Caco-2 (cell line): ENCODE data around the gene METTL24. TPM values are rescaled to one million over a fixed set of nuclear protein-coding genes. Genes with fewer than 3 reads are reported as not detected.
A peak's percentile ranks its signal among the peaks of the same experiment; 100 is the strongest.

Experiments
- BruUV-seq: library from RNA; stranded (reverse); fragments of 400-500 nt; replicated peaks from 2 replicates; lab custom pipeline; 2021; lab: Mats Ljungman, UMichigan
- CTCF ChIA-PET: fragments of 300-600 bp; sonication (Branson Sonifier 250); formaldehyde crosslinking; loops from one replicate; lab custom pipeline; 2022; ENCODE audit warnings: antibody characterized with exemption; lab: Charles Lee
- POLR2A ChIA-PET: fragments of 300-600 bp; sonication (Branson Sonifier 250); formaldehyde crosslinking; loops from one replicate; lab custom pipeline; 2022; ENCODE audit warnings: antibody characterized with exemption; lab: Charles Lee
- DNase-seq, 2 experiments: peaks; one replicate each; pipeline versions ENCODE4 v3.0.0 to v3.0.0-alpha.2; 2020 to 2022
- H3K27me3 ChIP-seq: replicated peaks from 2 replicates; pipeline ENCODE4 v1.6.0; 2011; ENCODE audit warnings: low read length; ENCODE audit not compliant: control insufficient read depth, insufficient read depth
- H3K36me3 ChIP-seq: 2 replicates; pipeline ENCODE4 v1.5.1; 2011; ENCODE audit warnings: low read length; ENCODE audit not compliant: control insufficient read depth, insufficient read depth
- H3K4me1 ChIP-seq: fragments of 250-450 bp; sonication (Bioruptor Pico); 2 replicates; pipeline ENCODE4 v1.5.1; 2020; ENCODE audit warnings: mild to moderate bottlenecking
- H3K4me3 ChIP-seq: 2 replicates; pipeline ENCODE4 v1.5.1; 2011; ENCODE audit warnings: low read depth, mild to moderate bottlenecking, control low read depth, low read length
- H3K9me3 ChIP-seq: fragments of 250-450 bp; sonication (Bioruptor Pico); 2 replicates; pipeline ENCODE4 v1.5.1; 2020; ENCODE audit warnings: mild to moderate bottlenecking, moderate library complexity
- H3K27ac Mint-ChIP-seq: one replicate; pipeline ENCODE4 v1.8.0; 2022; ENCODE audit warnings: mixed read lengths; ENCODE audit not compliant: unreplicated experiment
- H3K27me3 Mint-ChIP-seq: one replicate; pipeline ENCODE4 v1.8.0; 2022; ENCODE audit warnings: mixed read lengths; ENCODE audit not compliant: insufficient read depth, unreplicated experiment
- H3K36me3 Mint-ChIP-seq: one replicate; pipeline ENCODE4 v1.8.0; 2022; ENCODE audit warnings: mild to moderate bottlenecking, mixed read lengths; ENCODE audit not compliant: insufficient read depth, unreplicated experiment
- H3K4me1 Mint-ChIP-seq: one replicate; pipeline ENCODE4 v1.8.0; 2022; ENCODE audit warnings: low read depth, mixed read lengths; ENCODE audit not compliant: unreplicated experiment
- H3K4me3 Mint-ChIP-seq: one replicate; pipeline ENCODE4 v1.8.0; 2022; ENCODE audit warnings: mild to moderate bottlenecking, moderate library complexity, mixed read lengths; ENCODE audit not compliant: unreplicated experiment
- H3K9me3 Mint-ChIP-seq: one replicate; pipeline ENCODE4 v1.8.0; 2022; ENCODE audit warnings: mixed read lengths; ENCODE audit not compliant: unreplicated experiment
- intact Hi-C: fragments of 100-400 bp; cut with micrococcal nuclease; formaldehyde crosslinking; loops from one replicate; pipeline ENCODE4 v1.10.0; 2022; ENCODE audit not compliant: unreplicated experiment
- total RNA-seq: library from RNA; stranded (reverse); gene quantifications from 2 replicates; pipeline ENCODE4 v1.2.3, GENCODE V29; 2022
- TF ChIP-seq, protein P1 (sequence below), 2 experiments: fragments of 200-600 bp in 1 of 2; IDR thresholded peaks; 1 replicate in 1 of 2; 2 replicates in 1 of 2; pipeline versions ENCODE4 v1.5.1 to v1.8.0; 2011 to 2022; ENCODE audit warnings: antibody characterized with exemption in 1 of 2, control low read depth in 1 of 2, inconsistent platforms in 1 of 2, low read depth in 1 of 2, low read length in 1 of 2, mild to moderate bottlenecking in 1 of 2, moderate library complexity in 1 of 2; ENCODE audit not compliant: insufficient read depth in 1 of 2, severe bottlenecking in 1 of 2, unreplicated experiment in 1 of 2

METTL24 gene
- total RNA-seq, 1 experiment from 2014 or later, result not detected

DNA sequence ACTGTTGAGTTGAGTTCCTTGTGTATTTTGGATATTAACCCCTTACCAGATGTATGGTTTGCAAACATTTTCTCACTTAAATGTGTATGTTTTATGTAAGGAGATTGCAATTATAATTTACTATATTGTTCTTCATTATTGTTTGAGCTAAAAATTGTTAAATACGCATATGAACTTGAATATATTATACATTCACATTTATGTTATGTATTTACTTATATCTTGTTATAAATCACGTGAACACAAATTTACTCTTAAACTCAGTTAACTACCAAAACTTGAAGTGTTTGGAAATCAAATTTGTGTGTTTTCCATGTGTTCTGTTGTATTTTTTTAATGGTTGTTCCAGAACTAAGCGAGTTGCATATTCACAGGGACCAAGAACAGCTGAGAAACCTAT, 159.6 kb downstream of the METTL24 start:
- Histone ChIP-seq H3K4me3 (no peak overlapping the region), H3K27me3 (no peaks in the 10 kb centered on the region), H3K36me3 (peaks cover 1% of the 10 kb centered on the region; the same call in 1 of the 2 replicates), H3K4me1 (peaks cover 15% of the 10 kb centered on the region; the same call in 1 of the 2 replicates), H3K9me3 (no peaks in the 10 kb centered on the region)
- ChIA-PET POLR2A (no interaction called here), CTCF (no interaction called here)
- no peaks in the 10 kb centered on the region for H3K27me3 Mint-ChIP-seq
- BruUV-seq, result no TSS peak
- no peaks in the 10 kb centered on the region for H3K36me3 Mint-ChIP-seq
- intact Hi-C loops, result no loop called here
- no peak for DNase-seq
- H3K9me3 Mint-ChIP-seq, result no peaks in the 10 kb centered on the region
- no peak overlapping the region for H3K4me3 Mint-ChIP-seq
- H3K27ac Mint-ChIP-seq, result no peak overlapping the region
- TF ChIP-seq, protein P1, sequence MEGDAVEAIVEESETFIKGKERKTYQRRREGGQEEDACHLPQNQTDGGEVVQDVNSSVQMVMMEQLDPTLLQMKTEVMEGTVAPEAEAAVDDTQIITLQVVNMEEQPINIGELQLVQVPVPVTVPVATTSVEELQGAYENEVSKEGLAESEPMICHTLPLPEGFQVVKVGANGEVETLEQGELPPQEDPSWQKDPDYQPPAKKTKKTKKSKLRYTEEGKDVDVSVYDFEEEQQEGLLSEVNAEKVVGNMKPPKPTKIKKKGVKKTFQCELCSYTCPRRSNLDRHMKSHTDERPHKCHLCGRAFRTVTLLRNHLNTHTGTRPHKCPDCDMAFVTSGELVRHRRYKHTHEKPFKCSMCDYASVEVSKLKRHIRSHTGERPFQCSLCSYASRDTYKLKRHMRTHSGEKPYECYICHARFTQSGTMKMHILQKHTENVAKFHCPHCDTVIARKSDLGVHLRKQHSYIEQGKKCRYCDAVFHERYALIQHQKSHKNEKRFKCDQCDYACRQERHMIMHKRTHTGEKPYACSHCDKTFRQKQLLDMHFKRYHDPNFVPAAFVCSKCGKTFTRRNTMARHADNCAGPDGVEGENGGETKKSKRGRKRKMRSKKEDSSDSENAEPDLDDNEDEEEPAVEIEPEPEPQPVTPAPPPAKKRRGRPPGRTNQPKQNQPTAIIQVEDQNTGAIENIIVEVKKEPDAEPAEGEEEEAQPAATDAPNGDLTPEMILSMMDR (IDR thresholded peaks at IDR 0.05; ENCODE audit: insufficient read depth in 1 of 2, low read depth in 1 of 2, low read length in 1 of 2, severe bottlenecking in 1 of 2, unreplicated experiment in 1 of 2), result no peak
- peaks cover 6% of the 10 kb centered on the region for H3K4me1 Mint-ChIP-seq

DNA sequence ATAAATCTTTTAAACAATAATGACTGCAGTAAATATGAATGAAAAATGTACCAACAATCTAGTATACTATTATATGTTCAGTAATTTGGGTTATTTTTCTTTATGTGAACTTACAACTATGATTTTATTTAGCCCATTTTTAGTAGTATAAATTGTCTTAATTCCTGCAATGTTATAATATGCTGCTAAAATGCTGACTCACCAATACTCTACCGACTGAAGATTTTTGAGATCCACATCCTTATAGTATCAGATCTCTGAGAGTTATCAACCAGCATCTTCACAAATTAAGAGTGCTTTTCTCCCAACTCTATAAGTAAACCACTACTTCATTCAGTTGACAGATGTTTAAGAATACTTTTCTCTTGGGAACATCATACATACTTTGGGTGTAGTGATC, 161.3 kb downstream of the METTL24 start:
- no peak overlapping the region for H3K27ac Mint-ChIP-seq
- DNase-seq, result no peak
- no peaks in the 10 kb centered on the region for H3K36me3 Mint-ChIP-seq
- no peaks in the 10 kb centered on the region for H3K9me3 ChIP-seq
- TF ChIP-seq, protein P1 (IDR thresholded peaks at IDR 0.05; ENCODE audit: insufficient read depth in 1 of 2, low read depth in 1 of 2, low read length in 1 of 2, severe bottlenecking in 1 of 2, unreplicated experiment in 1 of 2), result no peak
- H3K27me3 ChIP-seq, result no peaks in the 10 kb centered on the region
- BruUV-seq, result no TSS peak
- intact Hi-C loops, result no loop called here
- H3K4me3 Mint-ChIP-seq, result no peak overlapping the region
- ChIA-PET CTCF (no interaction called here), POLR2A (no interaction called here)
- H3K9me3 Mint-ChIP-seq, result no peaks in the 10 kb centered on the region
- H3K4me3 ChIP-seq, result no peak overlapping the region
- no peaks in the 10 kb centered on the region for H3K27me3 Mint-ChIP-seq
- H3K4me1 Mint-ChIP-seq, result peaks cover 6% of the 10 kb centered on the region
- peaks cover 15% of the 10 kb centered on the region; the same call in 1 of the 2 replicates for H3K4me1 ChIP-seq
- peaks cover 1% of the 10 kb centered on the region; the same call in 1 of the 2 replicates for H3K36me3 ChIP-seq

DNA sequence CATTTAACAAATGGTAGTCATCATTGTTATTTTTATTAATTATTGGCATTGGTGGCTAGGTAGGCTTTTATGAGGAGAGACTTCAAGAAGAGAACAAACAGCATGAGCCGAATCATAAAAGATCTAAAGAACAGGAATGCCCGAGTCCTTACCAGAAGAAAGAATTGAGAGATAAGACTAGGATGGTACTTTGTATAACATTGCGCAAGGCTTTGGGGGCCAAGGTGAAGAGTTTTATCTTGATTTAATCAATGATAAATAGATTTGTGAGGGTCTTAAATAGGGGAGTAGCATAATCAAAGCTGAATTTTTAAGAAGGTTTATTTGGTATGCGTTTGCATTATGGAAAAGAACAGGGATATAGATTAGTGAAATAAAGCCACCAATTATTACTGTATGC, 162.5 kb downstream of the METTL24 start:
- intact Hi-C loops, result no loop called here
- peaks cover 6% of the 10 kb centered on the region for H3K4me1 Mint-ChIP-seq
- no peak overlapping the region for H3K27ac Mint-ChIP-seq
- no peaks in the 10 kb centered on the region for H3K27me3 Mint-ChIP-seq
- H3K9me3 Mint-ChIP-seq, result no peaks in the 10 kb centered on the region
- Histone ChIP-seq H3K9me3 (no peaks in the 10 kb centered on the region), H3K36me3 (peaks cover 1% of the 10 kb centered on the region; the same call in 1 of the 2 replicates), H3K27me3 (no peaks in the 10 kb centered on the region), H3K4me1 (peaks cover 15% of the 10 kb centered on the region; the same call in 1 of the 2 replicates), H3K4me3 (no peak overlapping the region)
- H3K36me3 Mint-ChIP-seq, result no peaks in the 10 kb centered on the region
- TF ChIP-seq, protein P1 (IDR thresholded peaks at IDR 0.05; ENCODE audit: insufficient read depth in 1 of 2, low read depth in 1 of 2, low read length in 1 of 2, severe bottlenecking in 1 of 2, unreplicated experiment in 1 of 2), result no peak
- peak in 1 of 2 experiments; percentile 5 for DNase-seq
- no peak overlapping the region for H3K4me3 Mint-ChIP-seq
- no TSS peak for BruUV-seq
- CTCF ChIA-PET, result no interaction called here
- POLR2A ChIA-PET, result no interaction called here

Other genes with a start within 250 kb of the METTL24 start
- gene WASF1, start 178.7 kb downstream of the METTL24 start, total RNA-seq, result 7.3 and 7.4 TPM in 2 replicates
- 22.7 and 23.2 TPM in 2 replicates for gene CDC40, start 177.9 kb downstream of the METTL24 start, total RNA-seq
- not detected in 2 replicates for gene DDO, start 57.2 kb upstream of the METTL24 start, total RNA-seq
- gene SLC22A16, start 118.3 kb upstream of the METTL24 start, total RNA-seq, result not detected in 2 replicates